Panc1 (cell line): Measurements from ENCODE around the gene OMA1.

Experiments used
- POLR2AphosphoS5 ChIP-seq: IDR thresholded peaks from 2 replicates; pipeline ENCODE4 v1.6.1; 2012; ENCODE audit warnings: mild to moderate bottlenecking, low read depth, low read length, moderate library complexity
- TF ChIP-seq, protein P1 (sequence below): fragments of 450-650 bp; IDR thresholded peaks from 2 replicates; pipeline ENCODE4 v1.5.1; 2017; ENCODE audit warnings: mild to moderate bottlenecking
- TF ChIP-seq, protein P2 (sequence below), 2 experiments: IDR thresholded peaks; 2 replicates each; pipeline ENCODE4 v1.6.1; 2011 to 2012; ENCODE audit warnings: low read depth in 2 of 2, control low read depth in 1 of 2, low read length in 1 of 2, mild to moderate bottlenecking in 1 of 2, moderate library complexity in 1 of 2; ENCODE audit not compliant: insufficient read depth in 1 of 2

DNA sequence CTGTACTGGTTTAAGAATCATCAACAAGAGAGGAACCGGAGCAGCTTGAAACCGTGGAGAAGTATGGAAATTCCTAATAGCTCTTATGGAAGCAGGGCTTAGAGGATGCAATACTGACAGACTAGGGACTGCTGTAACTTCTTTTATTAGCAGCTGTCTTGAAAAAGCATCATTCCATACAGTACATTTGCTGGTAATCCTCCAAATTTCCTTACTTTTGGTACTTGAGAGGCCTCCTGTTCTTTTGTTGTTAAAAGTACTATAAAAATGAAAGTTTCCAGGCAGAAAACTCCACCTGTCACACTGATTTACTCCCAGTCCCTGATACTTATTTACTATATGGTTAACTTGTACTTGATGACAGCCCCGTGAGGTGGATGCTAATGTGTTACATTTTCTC lies 7.7 kb downstream of the OMA1 start:
- TF ChIP-seq, protein P1, sequence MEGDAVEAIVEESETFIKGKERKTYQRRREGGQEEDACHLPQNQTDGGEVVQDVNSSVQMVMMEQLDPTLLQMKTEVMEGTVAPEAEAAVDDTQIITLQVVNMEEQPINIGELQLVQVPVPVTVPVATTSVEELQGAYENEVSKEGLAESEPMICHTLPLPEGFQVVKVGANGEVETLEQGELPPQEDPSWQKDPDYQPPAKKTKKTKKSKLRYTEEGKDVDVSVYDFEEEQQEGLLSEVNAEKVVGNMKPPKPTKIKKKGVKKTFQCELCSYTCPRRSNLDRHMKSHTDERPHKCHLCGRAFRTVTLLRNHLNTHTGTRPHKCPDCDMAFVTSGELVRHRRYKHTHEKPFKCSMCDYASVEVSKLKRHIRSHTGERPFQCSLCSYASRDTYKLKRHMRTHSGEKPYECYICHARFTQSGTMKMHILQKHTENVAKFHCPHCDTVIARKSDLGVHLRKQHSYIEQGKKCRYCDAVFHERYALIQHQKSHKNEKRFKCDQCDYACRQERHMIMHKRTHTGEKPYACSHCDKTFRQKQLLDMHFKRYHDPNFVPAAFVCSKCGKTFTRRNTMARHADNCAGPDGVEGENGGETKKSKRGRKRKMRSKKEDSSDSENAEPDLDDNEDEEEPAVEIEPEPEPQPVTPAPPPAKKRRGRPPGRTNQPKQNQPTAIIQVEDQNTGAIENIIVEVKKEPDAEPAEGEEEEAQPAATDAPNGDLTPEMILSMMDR = no peak
- TF ChIP-seq, protein P2, sequence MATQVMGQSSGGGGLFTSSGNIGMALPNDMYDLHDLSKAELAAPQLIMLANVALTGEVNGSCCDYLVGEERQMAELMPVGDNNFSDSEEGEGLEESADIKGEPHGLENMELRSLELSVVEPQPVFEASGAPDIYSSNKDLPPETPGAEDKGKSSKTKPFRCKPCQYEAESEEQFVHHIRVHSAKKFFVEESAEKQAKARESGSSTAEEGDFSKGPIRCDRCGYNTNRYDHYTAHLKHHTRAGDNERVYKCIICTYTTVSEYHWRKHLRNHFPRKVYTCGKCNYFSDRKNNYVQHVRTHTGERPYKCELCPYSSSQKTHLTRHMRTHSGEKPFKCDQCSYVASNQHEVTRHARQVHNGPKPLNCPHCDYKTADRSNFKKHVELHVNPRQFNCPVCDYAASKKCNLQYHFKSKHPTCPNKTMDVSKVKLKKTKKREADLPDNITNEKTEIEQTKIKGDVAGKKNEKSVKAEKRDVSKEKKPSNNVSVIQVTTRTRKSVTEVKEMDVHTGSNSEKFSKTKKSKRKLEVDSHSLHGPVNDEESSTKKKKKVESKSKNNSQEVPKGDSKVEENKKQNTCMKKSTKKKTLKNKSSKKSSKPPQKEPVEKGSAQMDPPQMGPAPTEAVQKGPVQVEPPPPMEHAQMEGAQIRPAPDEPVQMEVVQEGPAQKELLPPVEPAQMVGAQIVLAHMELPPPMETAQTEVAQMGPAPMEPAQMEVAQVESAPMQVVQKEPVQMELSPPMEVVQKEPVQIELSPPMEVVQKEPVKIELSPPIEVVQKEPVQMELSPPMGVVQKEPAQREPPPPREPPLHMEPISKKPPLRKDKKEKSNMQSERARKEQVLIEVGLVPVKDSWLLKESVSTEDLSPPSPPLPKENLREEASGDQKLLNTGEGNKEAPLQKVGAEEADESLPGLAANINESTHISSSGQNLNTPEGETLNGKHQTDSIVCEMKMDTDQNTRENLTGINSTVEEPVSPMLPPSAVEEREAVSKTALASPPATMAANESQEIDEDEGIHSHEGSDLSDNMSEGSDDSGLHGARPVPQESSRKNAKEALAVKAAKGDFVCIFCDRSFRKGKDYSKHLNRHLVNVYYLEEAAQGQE (IDR thresholded peaks at IDR 0.05; ENCODE audit: insufficient read depth in 1 of 2, low read depth in 2 of 2, low read length in 1 of 2) = no peak
- TF ChIP-seq POLR2AphosphoS5 = no peak
